Tibial nerve (tissue), 4 donors: ENCODE measurements around the gene DIP2C. TPM values are rescaled to one million over a fixed set of nuclear protein-coding genes. Genes with fewer than 3 reads are reported as not detected.

Experiments
- DNase-seq, 2 donors: peaks; one replicate each; pipeline ENCODE4 v3.0.0-alpha.2; 2019; ENCODE audit warnings: low spot score in 2 of 2
- H3K27ac ChIP-seq, 4 donors: fragments of 200-600 bp; sonication (generic) in 3 of 4; one replicate each; pipeline ENCODE4 v1.5.1; 2017 to 2019; ENCODE audit warnings: mild to moderate bottlenecking in 1 of 4
- H3K27me3 ChIP-seq, 2 donors: fragments of 200-600 bp; sonication (generic) in 1 of 2; one replicate each; pipeline versions ENCODE4 v1.5.1 to v1.6.0; 2017 to 2019
- H3K36me3 ChIP-seq, 3 donors: fragments of 200-600 bp; sonication (generic); one replicate each; pipeline ENCODE4 v1.5.1; 2018 to 2019
- H3K4me1 ChIP-seq, 4 donors: fragments of 200-600 bp; sonication (generic) in 3 of 4; one replicate each; pipeline ENCODE4 v1.5.1; 2017 to 2019
- H3K4me3 ChIP-seq, 4 donors: fragments of 200-600 bp; sonication (generic) in 3 of 4; one replicate each; pipeline ENCODE4 v1.5.1; 2017 to 2019; ENCODE audit warnings: mild to moderate bottlenecking in 1 of 4, moderate library complexity in 1 of 4
- H3K9me3 ChIP-seq, 4 donors: fragments of 200-600 bp; sonication (generic) in 3 of 4; one replicate each; pipeline ENCODE4 v1.5.1; 2017 to 2019
- EP300 ChIP-seq, 2 donors: sonication (generic); formaldehyde crosslinking; IDR thresholded peaks; one replicate each; pipeline ENCODE4 v1.6.1; 2017; ENCODE audit warnings: antibody characterized with exemption in 2 of 2, mild to moderate bottlenecking in 1 of 2
- POLR2A ChIP-seq, 2 donors: fragments of 450-650 bp; IDR thresholded peaks; one replicate each; pipeline ENCODE4 v1.6.1; 2017; ENCODE audit warnings: antibody characterized with exemption in 2 of 2, mild to moderate bottlenecking in 2 of 2, moderate library complexity in 2 of 2
- WGBS, 2 donors: methylation state at CpG; one replicate each; pipeline ENCODE4 v1.1.5; 2018; 5-methylcytosine and 5-hydroxymethylcytosine counted together
- total RNA-seq, 4 donors: library from RNA; depleted of rRNA; stranded (reverse); fragments of >200 nt; gene quantifications; one replicate each; pipeline ENCODE4 v1.1.0, GENCODE V29; 2016
- TF ChIP-seq, protein P1 (sequence below), 5 experiments: fragments of 200-600 bp in 3 of 5; fragments of 450-650 bp in 2 of 5; sonication (generic) in 3 of 5; IDR thresholded peaks; one replicate each; pipeline ENCODE4 v1.5.1; 2016 to 2019; ENCODE audit warnings: antibody characterized with exemption in 5 of 5, mild to moderate bottlenecking in 3 of 5, moderate library complexity in 2 of 5

Gene DIP2C
- total RNA-seq, 4 donors from 2014 or later: 31.4 to 46.5 (median 36.0) TPM

DNA sequence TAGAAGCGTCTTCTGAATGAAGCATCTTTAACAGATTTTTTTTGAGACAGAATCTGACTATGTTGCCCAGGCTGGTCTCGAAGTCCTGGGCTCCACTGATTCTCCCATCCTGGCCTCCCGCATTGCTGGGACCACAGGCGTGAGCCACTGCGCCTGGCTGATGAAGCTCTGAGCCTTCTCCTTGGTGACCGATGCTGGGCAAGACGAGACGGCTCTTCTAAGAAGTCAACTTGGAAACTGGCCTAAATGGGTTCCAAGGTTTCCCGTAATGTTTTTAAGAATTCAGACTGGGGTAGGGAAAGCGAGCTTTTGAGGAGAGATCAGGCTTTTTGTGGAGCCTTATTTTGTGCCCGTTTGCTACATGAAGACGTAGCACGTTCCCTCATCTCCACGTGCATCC is 329.7 kb downstream of the DIP2C start:
- no peaks in the 10 kb centered on the region for H3K9me3 ChIP-seq
- no peaks in the 10 kb centered on the region for H3K27me3 ChIP-seq
- peaks cover 0 to 4% (median 2%) of the 10 kb centered on the region in 4 donors for H3K4me1 ChIP-seq
- peaks cover 0 to 95% (median 0%) of the 10 kb centered on the region in 3 donors for H3K36me3 ChIP-seq
- H3K27ac ChIP-seq: peak overlapping the region in 1 of 4 donors; percentile 80
- DNase-seq: no peak
- TF ChIP-seq POLR2A (IDR thresholded peaks at IDR 0.05): no peak
- TF ChIP-seq, protein P1, sequence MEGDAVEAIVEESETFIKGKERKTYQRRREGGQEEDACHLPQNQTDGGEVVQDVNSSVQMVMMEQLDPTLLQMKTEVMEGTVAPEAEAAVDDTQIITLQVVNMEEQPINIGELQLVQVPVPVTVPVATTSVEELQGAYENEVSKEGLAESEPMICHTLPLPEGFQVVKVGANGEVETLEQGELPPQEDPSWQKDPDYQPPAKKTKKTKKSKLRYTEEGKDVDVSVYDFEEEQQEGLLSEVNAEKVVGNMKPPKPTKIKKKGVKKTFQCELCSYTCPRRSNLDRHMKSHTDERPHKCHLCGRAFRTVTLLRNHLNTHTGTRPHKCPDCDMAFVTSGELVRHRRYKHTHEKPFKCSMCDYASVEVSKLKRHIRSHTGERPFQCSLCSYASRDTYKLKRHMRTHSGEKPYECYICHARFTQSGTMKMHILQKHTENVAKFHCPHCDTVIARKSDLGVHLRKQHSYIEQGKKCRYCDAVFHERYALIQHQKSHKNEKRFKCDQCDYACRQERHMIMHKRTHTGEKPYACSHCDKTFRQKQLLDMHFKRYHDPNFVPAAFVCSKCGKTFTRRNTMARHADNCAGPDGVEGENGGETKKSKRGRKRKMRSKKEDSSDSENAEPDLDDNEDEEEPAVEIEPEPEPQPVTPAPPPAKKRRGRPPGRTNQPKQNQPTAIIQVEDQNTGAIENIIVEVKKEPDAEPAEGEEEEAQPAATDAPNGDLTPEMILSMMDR (IDR thresholded peaks at IDR 0.05): no peak
- no peak overlapping the region for H3K4me3 ChIP-seq
- 91 to 94% methylated on average over 14 of the region's 14 CpGs for WGBS, 2 donors

DNA sequence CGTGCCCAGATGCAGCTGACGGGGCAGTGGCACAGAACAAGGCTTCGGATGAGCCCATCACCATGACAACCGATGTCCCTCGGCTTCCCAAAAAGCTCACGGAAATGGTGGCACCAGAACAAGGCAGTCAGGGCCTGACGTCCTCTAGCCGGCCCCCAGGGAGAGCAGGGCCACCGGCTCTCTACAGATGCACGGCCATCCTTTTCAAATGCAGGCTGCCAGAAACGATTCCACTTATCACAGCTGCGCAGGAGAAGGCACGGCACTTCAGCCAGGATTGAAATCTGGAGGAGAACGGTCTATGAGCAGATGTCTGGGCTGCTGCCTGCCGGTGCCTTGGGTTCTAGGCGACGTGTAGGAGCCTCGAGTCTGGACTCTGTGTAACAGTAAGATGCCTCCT is 330.4 kb downstream of the DIP2C start:
- no peak overlapping the region for H3K4me3 ChIP-seq
- H3K9me3 ChIP-seq: no peaks in the 10 kb centered on the region
- H3K27ac ChIP-seq: no peak overlapping the region
- H3K27me3 ChIP-seq: no peaks in the 10 kb centered on the region
- DNase-seq: no peak
- H3K36me3 ChIP-seq: peaks cover 0 to 95% (median 0%) of the 10 kb centered on the region in 3 donors
- TF ChIP-seq POLR2A (IDR thresholded peaks at IDR 0.05) (no peak), EP300 (IDR thresholded peaks at IDR 0.05) (no peak)
- TF ChIP-seq, protein P1 (IDR thresholded peaks at IDR 0.05): no peak
- 88 to 91% methylated on average over 18 of the region's 18 CpGs for WGBS, 2 donors
- peaks cover 0 to 4% (median 2%) of the 10 kb centered on the region in 4 donors for H3K4me1 ChIP-seq

DNA sequence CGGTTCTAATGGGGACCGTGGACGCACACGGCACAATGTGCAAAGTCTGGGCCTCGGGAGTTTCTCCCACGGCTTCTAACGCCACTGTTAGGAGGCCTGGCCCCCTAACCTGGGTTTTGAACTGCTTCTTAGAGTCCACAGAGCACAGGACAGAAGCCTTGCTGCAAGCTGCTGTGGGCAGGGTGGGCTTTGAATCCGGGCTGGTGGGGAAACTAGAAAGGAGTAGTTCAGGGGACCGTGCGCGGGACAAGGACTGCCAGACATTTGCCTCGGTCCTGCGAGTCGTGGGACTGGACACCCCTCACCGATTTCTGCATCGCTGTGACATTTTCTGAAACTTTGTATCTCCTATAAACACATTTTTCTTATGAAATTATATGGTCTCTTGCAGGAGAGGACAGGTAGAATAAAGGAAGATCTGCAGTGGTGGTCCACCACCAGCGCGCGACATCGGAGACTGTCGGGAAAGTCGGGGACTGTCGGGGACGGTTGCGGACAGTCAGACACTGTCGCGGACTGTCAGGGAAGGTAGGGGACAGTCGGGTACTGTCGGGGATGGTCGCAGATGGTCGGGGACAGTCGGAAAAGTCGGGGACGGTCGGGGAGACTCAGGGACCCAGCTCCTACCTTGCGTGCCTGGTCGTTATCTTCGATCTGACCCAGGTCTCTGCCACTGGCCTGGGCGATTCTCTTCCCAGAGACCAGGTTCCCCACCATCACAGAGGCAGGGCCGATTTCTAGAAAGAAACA is 332.1 kb downstream of the DIP2C start:
- DNase-seq: no peak

DNA sequence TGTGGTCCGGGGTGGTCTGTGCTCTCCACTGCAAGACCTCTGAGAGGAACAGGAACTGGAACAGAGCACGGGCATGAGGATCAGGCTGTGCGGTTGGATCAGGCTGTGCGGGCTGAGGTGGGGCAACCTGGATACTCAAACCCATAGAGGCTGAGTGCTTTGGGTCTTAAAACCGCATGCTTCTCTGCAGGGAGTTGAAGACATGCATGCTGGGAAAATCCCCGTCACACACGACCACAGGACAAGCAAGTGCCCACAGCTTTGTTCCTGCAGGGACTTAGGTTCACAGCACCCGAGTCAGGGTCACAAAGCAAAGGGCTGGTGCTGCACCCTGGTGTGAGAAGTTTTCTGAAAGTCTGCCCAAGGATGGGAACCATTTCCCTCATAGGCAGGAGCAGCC is 333.0 kb downstream of the DIP2C start:
- no peak overlapping the region for H3K27ac ChIP-seq
- H3K4me3 ChIP-seq: no peak overlapping the region
- no peaks in the 10 kb centered on the region for H3K9me3 ChIP-seq
- DNase-seq: no peak
- no peaks in the 10 kb centered on the region for H3K27me3 ChIP-seq
- H3K36me3 ChIP-seq: peaks cover 0 to 95% (median 0%) of the 10 kb centered on the region in 3 donors
- TF ChIP-seq POLR2A (IDR thresholded peaks at IDR 0.05): no peak
- TF ChIP-seq, protein P1 (IDR thresholded peaks at IDR 0.05): no peak
- no peak for TF ChIP-seq EP300 (IDR thresholded peaks at IDR 0.05)
- H3K4me1 ChIP-seq: peaks cover 0 to 4% (median 1%) of the 10 kb centered on the region in 4 donors
- WGBS, 2 donors: 80 to 85% methylated on average over 8 of the region's 8 CpGs

More for the DNA sequence above, 332.1 kb downstream of the DIP2C start:
- Histone ChIP-seq H3K4me1 (peaks cover 0 to 4% (median 2%) of the 10 kb centered on the region in 4 donors), H3K36me3 (peaks cover 0 to 95% (median 0%) of the 10 kb centered on the region in 3 donors), H3K27ac (no peak overlapping the region), H3K4me3 (no peak overlapping the region), H3K27me3 (no peaks in the 10 kb centered on the region), H3K9me3 (no peaks in the 10 kb centered on the region)
- TF ChIP-seq EP300 (IDR thresholded peaks at IDR 0.05) (no peak), POLR2A (IDR thresholded peaks at IDR 0.05) (no peak)
- TF ChIP-seq, protein P1 (IDR thresholded peaks at IDR 0.05): no peak
- WGBS, 2 donors: 94 to 95% methylated on average over 40 of the region's 40 CpGs

DNA sequence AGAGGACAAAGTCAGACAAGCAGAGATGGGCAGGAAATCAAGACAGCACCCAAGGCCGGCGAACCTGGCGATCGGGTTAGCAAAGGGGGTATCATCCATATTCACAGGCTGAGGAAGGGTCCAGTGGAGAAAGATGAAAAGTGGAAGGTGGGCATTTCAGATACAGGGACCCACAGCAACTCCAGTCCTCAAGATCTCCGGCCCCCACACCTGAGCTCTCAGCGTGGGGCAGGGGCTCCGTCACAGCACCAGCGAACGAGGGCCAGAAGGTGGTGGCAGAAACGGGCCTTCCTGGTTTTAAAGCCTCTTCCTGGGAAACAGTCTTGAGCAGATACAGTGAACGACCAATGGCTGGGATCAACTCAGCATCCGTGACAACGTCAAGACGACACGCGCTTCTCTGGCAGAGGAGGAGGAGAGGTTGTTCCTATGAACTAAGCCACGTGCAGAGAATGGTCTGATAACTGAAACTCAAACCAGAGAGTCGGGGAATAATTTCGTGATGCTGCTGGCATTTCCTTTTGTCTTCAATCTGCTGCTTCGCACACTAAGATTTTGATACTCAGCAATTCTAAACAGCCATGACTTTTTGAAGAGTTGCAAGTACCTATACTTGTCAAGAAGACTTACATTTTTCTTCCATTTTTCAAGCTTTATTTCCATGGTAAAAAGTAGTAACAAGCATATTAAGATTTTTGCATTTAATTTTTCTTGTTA is 334.4 kb downstream of the DIP2C start:
- Histone ChIP-seq H3K4me1 (no peaks in the 10 kb centered on the region), H3K9me3 (no peaks in the 10 kb centered on the region), H3K36me3 (peaks cover 0 to 92% (median 0%) of the 10 kb centered on the region in 3 donors), H3K4me3 (no peak overlapping the region), H3K27me3 (no peaks in the 10 kb centered on the region), H3K27ac (no peak overlapping the region)
- DNase-seq: no peak
- no peak for TF ChIP-seq POLR2A (IDR thresholded peaks at IDR 0.05)
- TF ChIP-seq, protein P1 (IDR thresholded peaks at IDR 0.05): no peak
- no peak for TF ChIP-seq EP300 (IDR thresholded peaks at IDR 0.05)
- WGBS, 2 donors: 90 to 92% methylated on average over 20 of the region's 20 CpGs
